Breast epithelium (tissue), 3 donors: ENCODE measurements around the gene HNF4A.

Experiments used
- CTCF ChIP-seq, 3 donors: fragments of 450-650 bp; IDR thresholded peaks; one replicate each; pipeline ENCODE4 v1.5.1; 2016 to 2017; ENCODE audit warnings: antibody characterized with exemption in 3 of 3, mild to moderate bottlenecking in 3 of 3, moderate library complexity in 3 of 3
- POLR2A ChIP-seq: fragments of 450-650 bp; IDR thresholded peaks from one replicate; pipeline ENCODE4 v1.6.1; 2016; ENCODE audit warnings: antibody characterized with exemption, mild to moderate bottlenecking, moderate library complexity

DNA sequence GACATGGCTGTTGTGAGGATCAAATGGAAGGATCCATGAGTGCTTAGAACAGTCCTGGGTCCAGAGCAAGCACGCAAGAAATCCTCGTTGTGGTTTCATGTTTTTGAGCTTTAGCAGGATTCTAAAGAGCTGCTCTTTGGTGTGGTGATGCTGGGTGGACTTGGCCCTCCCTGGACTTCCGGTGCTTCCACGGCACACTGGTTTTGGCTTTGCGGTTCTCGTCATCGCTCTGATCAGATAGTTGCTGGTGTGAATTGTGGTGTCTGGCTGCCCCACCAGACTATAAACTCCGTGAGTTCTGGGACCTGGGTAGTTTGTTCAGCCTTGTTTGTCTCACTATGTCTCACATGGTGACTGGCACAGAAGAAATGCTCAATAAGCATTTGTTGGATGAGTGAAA, 3.3 kb downstream of the HNF4A start:
- no peak for TF ChIP-seq CTCF (IDR thresholded peaks at IDR 0.05)
- no peak for TF ChIP-seq POLR2A
